MM.1S (cell line): ENCODE data around the gene VSIG10L2.

Source experiments
- EZH2 ChIP-seq: fragments of 300-600 bp; sonication (generic); optimal IDR thresholded peaks from 2 replicates; pipeline ENCODE3; 2017; ENCODE audit warnings: low read depth, mild to moderate bottlenecking, antibody characterized with exemption, low read length, mixed read lengths
- TF ChIP-seq, protein P1 (sequence below): fragments of 300-600 bp; sonication (generic); IDR thresholded peaks from 2 replicates; pipeline ENCODE4 v1.5.1; 2016; ENCODE audit warnings: antibody characterized with exemption, low read length, mixed read lengths

DNA sequence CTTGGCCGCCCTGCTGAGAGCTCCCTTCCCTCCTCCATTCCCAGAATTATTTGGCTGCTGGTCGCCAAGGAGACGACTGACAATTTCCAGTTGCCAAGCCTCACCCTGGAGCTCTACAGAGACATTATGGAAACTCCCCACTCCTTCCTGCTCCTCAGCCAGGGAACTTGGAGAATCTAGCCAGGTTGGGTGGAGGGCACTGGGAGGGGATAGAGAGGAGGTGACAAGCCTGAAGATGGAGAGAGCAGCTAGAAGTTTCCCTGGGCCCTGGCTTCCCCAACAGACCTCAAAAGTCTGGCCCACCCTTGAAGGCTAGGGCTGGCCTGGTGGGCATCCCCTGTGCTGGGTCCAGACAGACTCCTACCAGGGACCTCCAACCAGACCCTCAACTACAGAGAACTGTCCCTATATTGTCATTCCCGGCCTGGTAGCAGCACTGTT is 6.7 kb upstream of the VSIG10L2 start:
- TF ChIP-seq, protein P1, sequence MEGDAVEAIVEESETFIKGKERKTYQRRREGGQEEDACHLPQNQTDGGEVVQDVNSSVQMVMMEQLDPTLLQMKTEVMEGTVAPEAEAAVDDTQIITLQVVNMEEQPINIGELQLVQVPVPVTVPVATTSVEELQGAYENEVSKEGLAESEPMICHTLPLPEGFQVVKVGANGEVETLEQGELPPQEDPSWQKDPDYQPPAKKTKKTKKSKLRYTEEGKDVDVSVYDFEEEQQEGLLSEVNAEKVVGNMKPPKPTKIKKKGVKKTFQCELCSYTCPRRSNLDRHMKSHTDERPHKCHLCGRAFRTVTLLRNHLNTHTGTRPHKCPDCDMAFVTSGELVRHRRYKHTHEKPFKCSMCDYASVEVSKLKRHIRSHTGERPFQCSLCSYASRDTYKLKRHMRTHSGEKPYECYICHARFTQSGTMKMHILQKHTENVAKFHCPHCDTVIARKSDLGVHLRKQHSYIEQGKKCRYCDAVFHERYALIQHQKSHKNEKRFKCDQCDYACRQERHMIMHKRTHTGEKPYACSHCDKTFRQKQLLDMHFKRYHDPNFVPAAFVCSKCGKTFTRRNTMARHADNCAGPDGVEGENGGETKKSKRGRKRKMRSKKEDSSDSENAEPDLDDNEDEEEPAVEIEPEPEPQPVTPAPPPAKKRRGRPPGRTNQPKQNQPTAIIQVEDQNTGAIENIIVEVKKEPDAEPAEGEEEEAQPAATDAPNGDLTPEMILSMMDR = no peak
- TF ChIP-seq EZH2 = no peak
